ENCODE results near the gene SCYGR6.

Gene SCYGR6

DNA sequence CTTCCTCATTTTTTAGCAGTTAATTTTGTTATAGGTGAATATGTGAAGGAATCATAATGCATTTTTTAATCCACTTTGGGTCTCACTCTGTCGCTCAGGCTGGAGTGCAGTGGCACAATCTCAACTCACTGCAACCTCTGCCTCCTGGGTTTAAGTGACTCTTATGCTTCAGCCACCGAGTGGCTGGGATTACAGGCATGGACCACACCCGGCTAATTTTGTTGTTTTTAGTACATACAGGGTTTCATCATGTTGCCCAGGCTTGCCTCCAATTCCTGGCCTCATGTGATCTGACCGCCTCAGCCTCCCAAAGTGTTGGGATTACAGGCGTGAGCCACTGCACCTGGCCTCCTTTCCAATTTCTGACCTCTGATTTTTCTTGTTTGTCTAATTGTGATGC is 40.3 kb downstream of the SCYGR6 start:
- H3K4me3 ChIP-seq (ENCODE audit: low read depth, low read length), result no peak overlapping the region
- TF ChIP-seq, protein P1, sequence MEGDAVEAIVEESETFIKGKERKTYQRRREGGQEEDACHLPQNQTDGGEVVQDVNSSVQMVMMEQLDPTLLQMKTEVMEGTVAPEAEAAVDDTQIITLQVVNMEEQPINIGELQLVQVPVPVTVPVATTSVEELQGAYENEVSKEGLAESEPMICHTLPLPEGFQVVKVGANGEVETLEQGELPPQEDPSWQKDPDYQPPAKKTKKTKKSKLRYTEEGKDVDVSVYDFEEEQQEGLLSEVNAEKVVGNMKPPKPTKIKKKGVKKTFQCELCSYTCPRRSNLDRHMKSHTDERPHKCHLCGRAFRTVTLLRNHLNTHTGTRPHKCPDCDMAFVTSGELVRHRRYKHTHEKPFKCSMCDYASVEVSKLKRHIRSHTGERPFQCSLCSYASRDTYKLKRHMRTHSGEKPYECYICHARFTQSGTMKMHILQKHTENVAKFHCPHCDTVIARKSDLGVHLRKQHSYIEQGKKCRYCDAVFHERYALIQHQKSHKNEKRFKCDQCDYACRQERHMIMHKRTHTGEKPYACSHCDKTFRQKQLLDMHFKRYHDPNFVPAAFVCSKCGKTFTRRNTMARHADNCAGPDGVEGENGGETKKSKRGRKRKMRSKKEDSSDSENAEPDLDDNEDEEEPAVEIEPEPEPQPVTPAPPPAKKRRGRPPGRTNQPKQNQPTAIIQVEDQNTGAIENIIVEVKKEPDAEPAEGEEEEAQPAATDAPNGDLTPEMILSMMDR (IDR thresholded peaks at IDR 0.05; ENCODE audit: low read depth, low read length), result no peak
- TF ChIP-seq MAX (IDR thresholded peaks at IDR 0.05; ENCODE audit: low read depth, low read length) (no peak), MYC (IDR thresholded peaks at IDR 0.05; ENCODE audit: low read depth, low read length) (no peak), POLR2A (IDR thresholded peaks at IDR 0.05; ENCODE audit: extremely low read depth, insufficient read length) (no peak)
- no peak for DNase-seq (ENCODE audit: low read depth)

GRCh38 chr2:227677928-227678327 is 46.6 kb downstream of the SCYGR6 start:
- DNase-seq (ENCODE audit: low read depth), result no peak
- TF ChIP-seq MYC (IDR thresholded peaks at IDR 0.05; ENCODE audit: low read depth, low read length) (no peak), MAX (IDR thresholded peaks at IDR 0.05; ENCODE audit: low read depth, low read length) (no peak)
- TF ChIP-seq, protein P1 (IDR thresholded peaks at IDR 0.05; ENCODE audit: low read depth, low read length), result no peak
- H3K4me3 ChIP-seq (ENCODE audit: low read depth, low read length), result no peak overlapping the region

DNA sequence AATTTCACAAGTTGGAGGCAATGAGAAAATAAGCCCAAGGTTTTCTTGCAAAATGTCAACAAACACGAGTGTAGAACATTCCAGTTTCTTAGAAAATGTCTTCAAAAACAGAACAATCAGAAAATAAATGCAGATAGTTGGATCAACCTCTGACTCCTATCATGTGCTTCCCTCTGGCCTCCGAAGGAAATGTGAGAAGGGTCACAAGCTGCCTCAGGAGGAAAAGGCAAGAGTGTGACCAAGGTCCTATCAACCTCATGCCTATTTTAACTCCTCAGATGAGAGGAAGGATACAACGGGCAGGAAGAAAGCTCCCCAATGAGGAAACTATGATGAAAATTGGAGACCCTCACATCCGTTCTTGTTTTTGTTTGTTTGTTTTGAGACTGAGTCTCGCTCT is 50.1 kb downstream of the SCYGR6 start:
- TF ChIP-seq, protein P1 (IDR thresholded peaks at IDR 0.05; ENCODE audit: low read depth, low read length), result no peak
- no peak overlapping the region for H3K4me3 ChIP-seq (ENCODE audit: low read depth, low read length)
- DNase-seq (ENCODE audit: low read depth), result no peak

Measured in NB4 (cell line).